A549 (cell line): ENCODE data around the gene AAK1. TPM values are rescaled to one million over a fixed set of nuclear protein-coding genes. Genes with fewer than 3 reads are reported as not detected.

Experiments used
- ATAC-seq, 2 experiments: fragments of 200-7000 bp in 1 of 2; fragments of >200 bp in 1 of 2; cut with Nextera tagmentation in 1 of 2; cut with Tn5 transposase in 1 of 2; 3 replicates each; pipeline versions ENCODE4 v1.8.0 to v1.9.1; 2018 to 2020; ENCODE audit warnings: mild to moderate bottlenecking in 1 of 2, moderate library complexity in 1 of 2
- CTCF ChIA-PET: fragments of 300-600 bp; sonication (Branson Sonifier 250); formaldehyde crosslinking; extraction: SDS; loops from one replicate; lab custom pipeline; 2021; ENCODE audit warnings: antibody characterized with exemption, inconsistent platforms; lab: Yijun Ruan, JAX
- POLR2A ChIA-PET: fragments of 350-600 bp; formaldehyde crosslinking; extraction: SDS; loops from one replicate; lab custom pipeline; 2021; ENCODE audit warnings: antibody characterized with exemption, inconsistent platforms; lab: Yijun Ruan, JAX
- DNase-seq, 2 experiments: peaks; one replicate each; pipeline versions ENCODE4 v3.0.0 to v3.0.0-alpha.2; 2011 to 2016; ENCODE audit warnings: low read depth in 1 of 2, low spot score in 1 of 2
- FAIRE-seq: peaks from 2 replicates; lab custom pipeline; 2011; peaks lifted over from hg19 to GRCh38; lab: Jason Lieb, UNC
- H3K27ac ChIP-seq, 2 experiments: fragments of >200 bp; sonication (Bioruptor Twin); formaldehyde crosslinking; 3 replicates each; pipeline ENCODE4 v1.5.1; 2016 to 2017
- H3K4me1 ChIP-seq: fragments of >200 bp; sonication (Bioruptor Twin); formaldehyde crosslinking; 3 replicates; pipeline ENCODE4 v1.6.1; 2016
- H3K4me2 ChIP-seq: fragments of >200 bp; sonication (Bioruptor Twin); formaldehyde crosslinking; 3 replicates; pipeline ENCODE4 v1.6.1; 2016
- H3K4me3 ChIP-seq: fragments of >200 bp; sonication (Bioruptor Twin); formaldehyde crosslinking; 3 replicates; pipeline ENCODE4 v1.5.1; 2016
- H3K9me3 ChIP-seq: fragments of >200 bp; sonication (Bioruptor Twin); formaldehyde crosslinking; 3 replicates; pipeline ENCODE4 v1.6.1; 2016
- CHD2 ChIP-seq: fragments of 150-350 bp; IDR thresholded peaks from 2 replicates; pipeline ENCODE4 v1.6.1; 2014; ENCODE audit warnings: low read length; ENCODE audit not compliant: partially characterized antibody
- EP300 ChIP-seq, 2 experiments: fragments of >200 bp; sonication (Bioruptor Twin); formaldehyde crosslinking; IDR thresholded peaks; 2 replicates in 1 of 2; 3 replicates in 1 of 2; pipeline ENCODE4 v1.6.1; 2016 to 2017
- ESRRA ChIP-seq: fragments of 150-350 bp; IDR thresholded peaks from 2 replicates; pipeline ENCODE4 v1.6.1; 2014; ENCODE audit warnings: mild to moderate bottlenecking, low read length, borderline replicate concordance
- FOXS1 ChIP-seq: fragments of 250-450 bp; sonication (Bioruptor Pico); IDR thresholded peaks from 2 replicates; pipeline ENCODE4 v1.5.0; 2020; ENCODE audit warnings: mild to moderate bottlenecking, moderate library complexity
- GATA3 ChIP-seq: IDR thresholded peaks from 2 replicates; pipeline ENCODE4 v1.6.1; 2012; ENCODE audit warnings: borderline replicate concordance
- HEYL ChIP-seq: fragments of 250-450 bp; sonication (Bioruptor Pico); IDR thresholded peaks from 2 replicates; pipeline ENCODE4 v1.8.0; 2021; ENCODE audit warnings: mild to moderate bottlenecking, moderate library complexity
- HOXB13 ChIP-seq: fragments of 250-450 bp; sonication (Bioruptor Pico); IDR thresholded peaks from 2 replicates; pipeline ENCODE4 v1.5.0; 2020; ENCODE audit warnings: low read depth, mild to moderate bottlenecking, moderate library complexity
- HOXB5 ChIP-seq: fragments of 250-450 bp; sonication (Bioruptor Pico); IDR thresholded peaks from 2 replicates; pipeline ENCODE4 v1.5.0; 2020; ENCODE audit warnings: mild to moderate bottlenecking, moderate library complexity
- JUN ChIP-seq, 2 experiments: fragments of >200 bp; sonication (Bioruptor Twin); formaldehyde crosslinking; IDR thresholded peaks; 2 replicates in 1 of 2; 3 replicates in 1 of 2; pipeline ENCODE4 v1.6.1; 2016 to 2017
- JUNB ChIP-seq: fragments of >200 bp; sonication (Bioruptor Twin); formaldehyde crosslinking; IDR thresholded peaks from 2 replicates; pipeline ENCODE4 v1.6.1; 2016
- KDM1A ChIP-seq: fragments of 200-600 bp; sonication (generic); IDR thresholded peaks from 2 replicates; pipeline ENCODE4 v1.6.1; 2016; ENCODE audit warnings: low read depth, mild to moderate bottlenecking
- KDM5A ChIP-seq: fragments of 200-600 bp; sonication (generic); IDR thresholded peaks from 2 replicates; pipeline ENCODE4 v1.6.1; 2016; ENCODE audit warnings: antibody characterized with exemption, mild to moderate bottlenecking
- MAFK ChIP-seq: fragments of 450-650 bp; IDR thresholded peaks from 2 replicates; pipeline ENCODE4 v1.6.1; 2014; ENCODE audit not compliant: partially characterized antibody
- MAZ ChIP-seq: fragments of 150-350 bp; IDR thresholded peaks from 2 replicates; pipeline ENCODE4 v1.6.1; 2014; ENCODE audit warnings: antibody characterized with exemption, low read depth, low read length, borderline replicate concordance
- NPAS2 ChIP-seq: fragments of 250-450 bp; sonication (Bioruptor Pico); IDR thresholded peaks from 2 replicates; pipeline ENCODE4 v1.8.0; 2022; ENCODE audit warnings: mild to moderate bottlenecking, moderate library complexity, borderline replicate concordance
- NR3C1 ChIP-seq: fragments of >200 bp; sonication (Bioruptor Twin); formaldehyde crosslinking; IDR thresholded peaks from 3 replicates; pipeline ENCODE4 v1.6.1; 2017
- POLR2AphosphoS2 ChIP-seq: conservative IDR thresholded peaks from 2 replicates; pipeline ENCODE4 v1.6.1; 2012; ENCODE audit warnings: low read length, improper control_type of control experiment, inconsistent platforms
- RAD21 ChIP-seq, 2 experiments: fragments of >200 bp in 1 of 2; sonication (Bioruptor Twin) in 1 of 2; formaldehyde crosslinking in 1 of 2; IDR thresholded peaks in 1 of 2; conservative IDR thresholded peaks in 1 of 2; 2 replicates in 1 of 2; 3 replicates in 1 of 2; pipeline ENCODE4 v1.6.1; 2012 to 2018; ENCODE audit warnings: inconsistent platforms in 1 of 2
- RCOR1 ChIP-seq: fragments of 150-350 bp; IDR thresholded peaks from 2 replicates; pipeline ENCODE4 v1.6.1; 2014; ENCODE audit warnings: antibody characterized with exemption, low read length, low read depth
- RFX5 ChIP-seq: fragments of 450-650 bp; IDR thresholded peaks from 2 replicates; pipeline ENCODE4 v1.7.1; 2014; ENCODE audit warnings: antibody characterized with exemption, mild to moderate bottlenecking, moderate library complexity
- TP53 ChIP-seq: fragments of 250-450 bp; sonication (Bioruptor Pico); IDR thresholded peaks from 2 replicates; pipeline ENCODE4 v1.5.0; 2021; ENCODE audit warnings: mild to moderate bottlenecking, moderate library complexity
- ZNF302 ChIP-seq: fragments of 250-450 bp; sonication (Bioruptor Pico); IDR thresholded peaks from 2 replicates; pipeline ENCODE4 v1.9.0; 2021; ENCODE audit warnings: inconsistent platforms, mild to moderate bottlenecking, moderate library complexity
- WGBS: methylation state at CpG from one replicate; pipeline ENCODE4 v1.1.6; 2017; ENCODE audit errors: missing lambda C conversion rate; 5-methylcytosine and 5-hydroxymethylcytosine counted together
- polyA plus RNA-seq, 4 experiments: library from polyadenylated mRNA; depleted of rRNA in 3 of 4; stranded (reverse); fragments of >200 nt; fragmentation: RNase III in 1 of 4; extraction: RNeasy Plus Mini Kit Qiagen cat#74134 plus additional on column Dnase treatment in 1 of 4; gene quantifications; 2 replicates in 3 of 4; 3 replicates in 1 of 4; pipeline ENCODE4 v1.2.3, GENCODE V29; 2011 to 2017
- TF ChIP-seq, protein P1 (sequence below): fragments of >200 bp; sonication (Bioruptor Twin); formaldehyde crosslinking; IDR thresholded peaks from 2 replicates; pipeline ENCODE4 v1.6.1; 2016
- TF ChIP-seq, protein P2 (sequence below): fragments of 250-450 bp; sonication (Bioruptor Pico); IDR thresholded peaks from 2 replicates; pipeline ENCODE4 v1.5.0; 2021; ENCODE audit warnings: mild to moderate bottlenecking, moderate library complexity, borderline replicate concordance
- TF ChIP-seq, protein P3 (sequence below): IDR thresholded peaks from 2 replicates; pipeline ENCODE4 v1.6.1; 2012
- TF ChIP-seq, protein P4 (sequence below): IDR thresholded peaks from 2 replicates; pipeline ENCODE4 v1.6.1; 2012; ENCODE audit warnings: low read depth, borderline replicate concordance
- TF ChIP-seq, protein P5 (sequence below): IDR thresholded peaks from 2 replicates; pipeline ENCODE4 v1.6.1; 2012

The AAK1 gene
- polyA plus RNA-seq, 2 of the 4 experiments (the other 2 are of a cell fraction) = 15.9 to 25.7 TPM

DNA sequence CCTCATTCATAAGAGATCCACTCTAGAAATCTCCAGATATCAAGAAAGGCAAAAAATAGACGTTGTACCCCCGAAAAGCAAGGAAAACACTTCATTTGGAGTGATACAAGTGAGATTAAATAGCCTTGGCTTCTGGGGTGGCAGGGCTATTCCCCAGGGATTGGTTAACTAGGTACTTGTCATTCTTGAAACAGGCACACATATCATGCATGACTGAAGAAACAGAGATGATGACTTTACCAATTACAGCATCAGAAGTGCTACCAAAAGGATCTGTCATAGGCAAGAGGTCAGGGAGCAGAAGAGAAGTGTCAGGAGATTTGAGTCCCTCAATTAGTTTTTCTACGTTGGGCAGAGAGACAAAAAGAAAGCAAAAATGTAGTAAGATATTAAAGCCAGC is 161.1 kb downstream of the AAK1 start:
- H3K4me1 ChIP-seq = peaks cover 27% of the 10 kb centered on the region
- ATAC-seq = no peak
- ChIA-PET POLR2A (no interaction called here), CTCF (interaction anchor here (1.3 to 1.5 kb wide), 2 partner anchors 77 to 334 kb away, joined by 3 read pairs; no protein-coding TSS in a partner anchor)
- FAIRE-seq = no peak
- WGBS = 90% methylated on average over 3 of the region's 3 CpGs
- no peak overlapping the region for H3K4me3 ChIP-seq
- TF ChIP-seq HEYL (CRISPR knock-in tag) = no peak
- TF ChIP-seq, protein P1, sequence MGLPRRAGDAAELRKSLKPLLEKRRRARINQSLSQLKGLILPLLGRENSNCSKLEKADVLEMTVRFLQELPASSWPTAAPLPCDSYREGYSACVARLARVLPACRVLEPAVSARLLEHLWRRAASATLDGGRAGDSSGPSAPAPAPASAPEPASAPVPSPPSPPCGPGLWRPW = no peak
- TF ChIP-seq, protein P2, sequence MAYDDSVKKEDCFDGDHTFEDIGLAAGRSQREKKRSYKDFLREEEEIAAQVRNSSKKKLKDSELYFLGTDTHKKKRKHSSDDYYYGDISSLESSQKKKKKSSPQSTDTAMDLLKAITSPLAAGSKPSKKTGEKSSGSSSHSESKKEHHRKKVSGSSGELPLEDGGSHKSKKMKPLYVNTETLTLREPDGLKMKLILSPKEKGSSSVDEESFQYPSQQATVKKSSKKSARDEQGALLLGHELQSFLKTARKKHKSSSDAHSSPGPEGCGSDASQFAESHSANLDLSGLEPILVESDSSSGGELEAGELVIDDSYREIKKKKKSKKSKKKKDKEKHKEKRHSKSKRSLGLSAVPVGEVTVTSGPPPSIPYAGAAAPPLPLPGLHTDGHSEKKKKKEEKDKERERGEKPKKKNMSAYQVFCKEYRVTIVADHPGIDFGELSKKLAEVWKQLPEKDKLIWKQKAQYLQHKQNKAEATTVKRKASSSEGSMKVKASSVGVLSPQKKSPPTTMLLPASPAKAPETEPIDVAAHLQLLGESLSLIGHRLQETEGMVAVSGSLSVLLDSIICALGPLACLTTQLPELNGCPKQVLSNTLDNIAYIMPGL = no peak
- no peak overlapping the region for H3K4me2 ChIP-seq
- H3K9me3 ChIP-seq = no peaks in the 10 kb centered on the region
- no peak for DNase-seq
- no peak overlapping the region for H3K27ac ChIP-seq

DNA sequence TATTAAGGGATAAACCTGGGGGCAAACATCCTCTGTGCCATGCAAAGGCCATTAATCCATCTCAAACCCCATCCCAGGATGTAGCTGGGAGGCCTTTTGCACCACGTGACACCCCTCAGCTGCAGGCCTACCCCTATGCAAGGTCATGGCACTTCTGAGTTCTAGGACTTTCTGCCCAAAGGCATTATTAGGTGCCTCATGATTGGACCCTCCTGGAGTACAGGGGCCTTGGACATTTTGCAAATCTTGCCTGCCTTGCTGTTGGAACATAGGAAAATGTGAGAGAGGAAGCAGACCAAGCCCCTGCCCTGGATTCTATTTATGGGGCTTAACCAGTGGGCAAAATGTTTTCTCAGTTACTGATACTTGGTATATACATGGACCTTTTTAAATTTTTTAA is 162.1 kb downstream of the AAK1 start:
- no peak overlapping the region for H3K4me2 ChIP-seq
- ChIA-PET CTCF (interaction anchor here (1.5 kb wide), 1 partner anchor 18 kb away, joined by 3 read pairs; no protein-coding TSS in a partner anchor), POLR2A (no interaction called here)
- WGBS = 100% methylated on average over 1 of the region's 1 CpG
- TF ChIP-seq RCOR1 (no peak), NR3C1 (no peak), KDM1A (no peak), JUNB (no peak), TP53 (CRISPR knock-in tag) (no peak), MAFK (no peak), CHD2 (no peak), POLR2AphosphoS2 (no peak), JUN (IDR thresholded peaks at IDR 0.05) (no peak)
- TF ChIP-seq, protein P2 = no peak
- ATAC-seq = no peak
- DNase-seq = no peak
- peaks cover 27% of the 10 kb centered on the region for H3K4me1 ChIP-seq
- FAIRE-seq = no peak
- no peak overlapping the region for H3K4me3 ChIP-seq
- H3K9me3 ChIP-seq = no peaks in the 10 kb centered on the region
- H3K27ac ChIP-seq = no peak overlapping the region

DNA sequence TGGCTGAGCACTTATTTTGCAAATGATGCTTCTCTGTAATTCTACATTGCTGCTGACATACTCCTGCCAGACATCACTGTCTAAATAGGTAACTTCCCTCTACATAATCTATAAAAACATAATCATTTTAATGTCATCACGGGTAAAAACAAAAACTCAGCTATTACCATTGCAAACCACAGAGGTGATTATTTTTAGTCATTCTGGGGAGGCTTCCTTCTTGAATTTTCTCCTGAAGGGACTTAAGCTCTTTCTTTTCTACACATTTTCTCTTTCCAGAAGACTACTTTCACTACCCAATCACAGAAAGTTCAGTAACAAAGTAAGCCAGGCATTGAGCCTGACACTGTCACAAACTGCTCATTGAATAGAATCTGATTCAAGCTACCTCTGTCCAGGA is 165.9 kb downstream of the AAK1 start:
- H3K27ac ChIP-seq = no peak overlapping the region
- H3K4me3 ChIP-seq = no peak overlapping the region
- no peak for DNase-seq
- no peaks in the 10 kb centered on the region for H3K9me3 ChIP-seq
- FAIRE-seq = no peak
- ATAC-seq = no peak
- H3K4me1 ChIP-seq = no peaks in the 10 kb centered on the region
- ChIA-PET CTCF (interaction anchor here (0.7 to 1.2 kb wide), 4 partner anchors 12 to 88 kb away, joined by 3 read pairs; no protein-coding TSS in a partner anchor), POLR2A (no interaction called here)
- 94% methylated on average over 1 of the region's 1 CpG for WGBS
- no peak overlapping the region for H3K4me2 ChIP-seq
- no peak for TF ChIP-seq ZNF302 (CRISPR knock-in tag)
- no peak for TF ChIP-seq GATA3
- TF ChIP-seq, protein P2 = no peak
- TF ChIP-seq EP300 (IDR thresholded peaks at IDR 0.05) = no peak
- TF ChIP-seq RFX5 = no peak
- TF ChIP-seq NPAS2 (CRISPR knock-in tag) = no peak
- TF ChIP-seq KDM5A = no peak
- TF ChIP-seq, protein P3, sequence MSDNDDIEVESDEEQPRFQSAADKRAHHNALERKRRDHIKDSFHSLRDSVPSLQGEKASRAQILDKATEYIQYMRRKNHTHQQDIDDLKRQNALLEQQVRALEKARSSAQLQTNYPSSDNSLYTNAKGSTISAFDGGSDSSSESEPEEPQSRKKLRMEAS = no peak
- TF ChIP-seq HOXB13 (CRISPR knock-in tag) = no peak
- TF ChIP-seq, protein P4, sequence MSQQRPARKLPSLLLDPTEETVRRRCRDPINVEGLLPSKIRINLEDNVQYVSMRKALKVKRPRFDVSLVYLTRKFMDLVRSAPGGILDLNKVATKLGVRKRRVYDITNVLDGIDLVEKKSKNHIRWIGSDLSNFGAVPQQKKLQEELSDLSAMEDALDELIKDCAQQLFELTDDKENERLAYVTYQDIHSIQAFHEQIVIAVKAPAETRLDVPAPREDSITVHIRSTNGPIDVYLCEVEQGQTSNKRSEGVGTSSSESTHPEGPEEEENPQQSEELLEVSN = no peak
- TF ChIP-seq MAZ = no peak
- TF ChIP-seq FOXS1 = no peak
- no peak for TF ChIP-seq HEYL (CRISPR knock-in tag)
- TF ChIP-seq, protein P1 = no peak
- TF ChIP-seq ESRRA = no peak
- no peak for TF ChIP-seq RAD21 (conservative IDR thresholded peaks at IDR 0.05 in 1 of 2, IDR thresholded peaks at IDR 0.05 in 1 of 2)
- no peak for TF ChIP-seq HOXB5 (CRISPR knock-in tag)
- TF ChIP-seq, protein P5, sequence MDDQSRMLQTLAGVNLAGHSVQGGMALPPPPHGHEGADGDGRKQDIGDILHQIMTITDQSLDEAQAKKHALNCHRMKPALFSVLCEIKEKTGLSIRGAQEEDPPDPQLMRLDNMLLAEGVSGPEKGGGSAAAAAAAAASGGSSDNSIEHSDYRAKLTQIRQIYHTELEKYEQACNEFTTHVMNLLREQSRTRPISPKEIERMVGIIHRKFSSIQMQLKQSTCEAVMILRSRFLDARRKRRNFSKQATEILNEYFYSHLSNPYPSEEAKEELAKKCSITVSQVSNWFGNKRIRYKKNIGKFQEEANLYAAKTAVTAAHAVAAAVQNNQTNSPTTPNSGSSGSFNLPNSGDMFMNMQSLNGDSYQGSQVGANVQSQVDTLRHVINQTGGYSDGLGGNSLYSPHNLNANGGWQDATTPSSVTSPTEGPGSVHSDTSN = no peak
- TF ChIP-seq POLR2AphosphoS2 = no peak
